SU-DHL-6 (cell line): Measurements from ENCODE around the gene WDR93.
"Not testable (repeated sequence)": the region's sequence is repeated elsewhere in the genome, so short reads cannot be mapped to it uniquely, and the experiment has no call there.

Experiments
- H2AFZ ChIP-seq: fragments of 200-600 bp; sonication (generic); 2 replicates; pipeline ENCODE4 v1.6.1; 2014; ENCODE audit warnings: low read depth, mild to moderate bottlenecking, moderate library complexity, mixed read lengths, antibody characterized with exemption, low read length; ENCODE audit not compliant: severe bottlenecking
- H3F3A ChIP-seq: fragments of 200-600 bp; shearing (Covaris generic); 2 replicates; pipeline ENCODE4 v1.6.0; 2016; ENCODE audit warnings: antibody characterized with exemption, mild to moderate bottlenecking; ENCODE audit not compliant: insufficient read depth
- H3K27ac ChIP-seq: fragments of 200-600 bp; sonication (generic); 2 replicates; pipeline ENCODE4 v1.5.1; 2016; ENCODE audit warnings: low read depth, mild to moderate bottlenecking, low read length, moderate library complexity, mixed read lengths
- H3K27me3 ChIP-seq: fragments of 200-600 bp; sonication (generic), shearing (Covaris generic); 2 replicates; pipeline ENCODE4 v1.6.0; 2014; ENCODE audit warnings: mild to moderate bottlenecking, low read length
- H3K36me3 ChIP-seq: fragments of 200-600 bp; sonication (generic); 2 replicates; pipeline ENCODE4 v1.6.1; 2014; ENCODE audit warnings: mild to moderate bottlenecking, low read length, mixed read lengths
- H3K4me2 ChIP-seq: fragments of 300-600, 200-600 bp; shearing (Covaris generic), sonication (generic); 2 replicates; pipeline ENCODE4 v1.6.0; 2014; ENCODE audit warnings: low read length, low read depth, mild to moderate bottlenecking; ENCODE audit not compliant: poor library complexity, severe bottlenecking
- H3K4me3 ChIP-seq: fragments of 200-600 bp; sonication (generic); 2 replicates; pipeline ENCODE4 v1.5.1; 2014; ENCODE audit warnings: antibody characterized with exemption, low read length, mild to moderate bottlenecking, mixed read lengths; ENCODE audit not compliant: insufficient read depth, poor library complexity, severe bottlenecking
- H3K79me2 ChIP-seq: fragments of 200-600 bp; sonication (generic); 2 replicates; pipeline ENCODE4 v1.6.1; 2014; ENCODE audit warnings: mild to moderate bottlenecking, low read length, moderate library complexity; ENCODE audit not compliant: insufficient read depth
- H3K9ac ChIP-seq: fragments of 200-600 bp; sonication (generic); 2 replicates; pipeline ENCODE4 v1.7.0; 2014; ENCODE audit warnings: mild to moderate bottlenecking, low read length
- H3K9me2 ChIP-seq: fragments of 200-600 bp; sonication (generic); replicated peaks from 2 replicates; pipeline ENCODE4 v1.6.1; 2014; ENCODE audit warnings: low read length; ENCODE audit not compliant: insufficient read depth
- H3K9me3 ChIP-seq: fragments of 200-600 bp; sonication (generic); 2 replicates; pipeline ENCODE4 v1.6.1; 2014; ENCODE audit warnings: low read length, mixed read lengths; ENCODE audit not compliant: insufficient read depth
- H4K20me1 ChIP-seq: fragments of 200-600 bp; sonication (generic); 2 replicates; pipeline ENCODE4 v1.6.1; 2014; ENCODE audit warnings: low read depth, mild to moderate bottlenecking, antibody characterized with exemption, low read length, moderate library complexity, mixed read lengths
- EZH2phosphoT487 ChIP-seq: fragments of 200-600 bp; sonication (generic), shearing (Covaris generic); conservative IDR thresholded peaks from 2 replicates; pipeline ENCODE4 v1.6.1; 2018; ENCODE audit warnings: mild to moderate bottlenecking, antibody characterized with exemption, low read length, moderate library complexity, mixed read lengths
- TF ChIP-seq, protein P1 (sequence below): fragments of 200-600 bp; sonication (generic); IDR thresholded peaks from one replicate; pipeline ENCODE4 v1.5.1; 2017; ENCODE audit warnings: antibody characterized with exemption, mild to moderate bottlenecking, low read length, moderate library complexity; ENCODE audit not compliant: insufficient read depth, poor library complexity, severe bottlenecking

Gene WDR93

DNA sequence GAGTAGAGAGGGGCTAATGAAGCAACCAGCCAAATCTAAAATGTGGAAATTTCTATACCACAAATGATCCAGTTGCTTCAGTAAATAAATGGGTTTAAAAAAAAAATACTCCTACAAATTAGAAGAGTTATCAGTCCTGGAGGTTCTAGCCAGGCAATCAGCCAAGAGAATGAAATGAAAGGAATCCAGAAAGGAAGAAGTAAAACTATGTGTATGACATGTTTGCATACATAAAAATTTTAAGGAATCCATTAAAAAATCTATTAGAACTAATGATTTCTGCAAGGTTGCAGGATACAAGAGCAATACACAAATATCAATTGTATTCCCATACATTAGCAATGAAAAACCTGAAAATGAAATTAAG, 95.1 kb downstream of the WDR93 start:
- Histone ChIP-seq H3F3A (no peaks in the 10 kb centered on the region), H3K9me3 (no peaks in the 10 kb centered on the region), H3K27me3 (no peaks in the 10 kb centered on the region), H4K20me1 (no peaks in the 10 kb centered on the region), H2AFZ (no peak overlapping the region), H3K4me2 (no peak overlapping the region), H3K9me2 (no peaks in the 10 kb centered on the region), H3K27ac (no peak overlapping the region), H3K4me3 (no peak overlapping the region), H3K36me3 (no peaks in the 10 kb centered on the region), H3K79me2 (no peaks in the 10 kb centered on the region), H3K9ac (no peak overlapping the region)
- TF ChIP-seq, protein P1, sequence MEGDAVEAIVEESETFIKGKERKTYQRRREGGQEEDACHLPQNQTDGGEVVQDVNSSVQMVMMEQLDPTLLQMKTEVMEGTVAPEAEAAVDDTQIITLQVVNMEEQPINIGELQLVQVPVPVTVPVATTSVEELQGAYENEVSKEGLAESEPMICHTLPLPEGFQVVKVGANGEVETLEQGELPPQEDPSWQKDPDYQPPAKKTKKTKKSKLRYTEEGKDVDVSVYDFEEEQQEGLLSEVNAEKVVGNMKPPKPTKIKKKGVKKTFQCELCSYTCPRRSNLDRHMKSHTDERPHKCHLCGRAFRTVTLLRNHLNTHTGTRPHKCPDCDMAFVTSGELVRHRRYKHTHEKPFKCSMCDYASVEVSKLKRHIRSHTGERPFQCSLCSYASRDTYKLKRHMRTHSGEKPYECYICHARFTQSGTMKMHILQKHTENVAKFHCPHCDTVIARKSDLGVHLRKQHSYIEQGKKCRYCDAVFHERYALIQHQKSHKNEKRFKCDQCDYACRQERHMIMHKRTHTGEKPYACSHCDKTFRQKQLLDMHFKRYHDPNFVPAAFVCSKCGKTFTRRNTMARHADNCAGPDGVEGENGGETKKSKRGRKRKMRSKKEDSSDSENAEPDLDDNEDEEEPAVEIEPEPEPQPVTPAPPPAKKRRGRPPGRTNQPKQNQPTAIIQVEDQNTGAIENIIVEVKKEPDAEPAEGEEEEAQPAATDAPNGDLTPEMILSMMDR: no peak
- TF ChIP-seq EZH2phosphoT487: no peak

DNA sequence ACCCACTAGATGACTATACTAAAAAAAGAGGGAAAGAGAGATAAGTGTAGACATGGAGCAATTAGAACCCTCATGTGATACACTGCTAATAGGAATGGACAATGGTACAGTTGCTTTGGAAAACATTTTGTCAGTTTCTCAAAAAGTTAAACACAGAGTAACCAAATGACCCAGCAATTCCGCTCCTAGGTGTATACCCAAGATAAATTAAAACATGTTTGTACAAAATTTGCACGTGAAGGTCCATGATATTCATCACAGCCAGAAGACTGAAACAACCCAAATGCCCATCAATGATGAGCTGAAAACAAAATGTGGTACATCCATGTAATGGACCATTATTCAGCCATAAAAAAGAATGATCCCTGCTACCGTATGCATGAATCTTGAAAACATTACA, 97.3 kb downstream of the WDR93 start:
- no peak overlapping the region for H3K4me3 ChIP-seq
- H2AFZ ChIP-seq: no peak overlapping the region
- no peaks in the 10 kb centered on the region for H4K20me1 ChIP-seq
- no peak overlapping the region for H3K27ac ChIP-seq
- H3K4me2 ChIP-seq: no peak overlapping the region
- H3K9me3 ChIP-seq: no peaks in the 10 kb centered on the region
- H3K9ac ChIP-seq: no peak overlapping the region
- no peaks in the 10 kb centered on the region for H3K79me2 ChIP-seq
- no peak for TF ChIP-seq EZH2phosphoT487
- TF ChIP-seq, protein P1: no peak
- no peaks in the 10 kb centered on the region for H3F3A ChIP-seq
- no peaks in the 10 kb centered on the region for H3K9me2 ChIP-seq
- no peaks in the 10 kb centered on the region for H3K36me3 ChIP-seq
- H3K27me3 ChIP-seq: no peaks in the 10 kb centered on the region

DNA sequence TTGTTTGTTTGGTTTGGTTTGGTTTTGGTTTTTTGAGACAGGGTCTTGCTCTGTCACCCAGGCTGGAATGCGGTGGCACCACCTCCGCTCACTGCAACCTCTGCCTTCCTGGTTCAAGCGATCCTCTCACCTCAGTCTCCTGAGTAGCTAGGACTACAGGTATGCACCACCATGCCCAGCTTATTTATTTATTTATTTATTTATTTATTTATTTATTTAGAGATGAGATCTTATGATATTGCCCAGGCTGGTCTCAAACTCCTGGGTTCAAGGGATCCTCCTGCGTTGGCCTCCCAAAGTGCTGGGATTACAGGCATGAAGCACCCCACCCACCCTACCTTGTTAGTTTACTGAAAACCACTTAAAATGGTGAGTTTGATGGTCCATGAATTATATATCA, 98.0 kb downstream of the WDR93 start:
- not testable (repeated sequence) for H3F3A ChIP-seq, H3K36me3 ChIP-seq, H3K9me3 ChIP-seq, H2AFZ ChIP-seq, H3K27ac ChIP-seq, H3K4me2 ChIP-seq, H3K79me2 ChIP-seq, H3K27me3 ChIP-seq, H3K9ac ChIP-seq, H3K4me3 ChIP-seq, H3K9me2 ChIP-seq, H4K20me1 ChIP-seq

DNA sequence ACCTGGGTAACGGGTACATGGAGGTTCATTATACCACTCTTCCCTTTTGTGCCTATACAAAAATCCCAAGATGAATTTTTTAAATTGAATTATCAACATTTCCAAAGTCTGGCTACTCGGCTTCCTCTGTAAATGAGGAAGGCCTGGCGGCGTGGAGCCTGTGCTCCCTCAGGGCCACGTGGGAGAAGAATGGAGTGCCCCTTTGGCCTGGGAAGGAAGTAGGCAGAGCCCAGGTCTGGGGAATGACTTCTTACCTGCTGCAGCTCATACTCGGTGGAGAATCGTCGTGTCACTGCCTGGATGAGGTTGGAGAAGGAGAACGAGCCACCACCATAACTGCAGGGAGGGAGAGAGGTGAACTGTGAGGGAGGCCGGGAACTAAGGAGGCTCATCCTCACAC, 99.6 kb downstream of the WDR93 start:
- H3F3A ChIP-seq: no peaks in the 10 kb centered on the region
- no peak for TF ChIP-seq EZH2phosphoT487
- TF ChIP-seq, protein P1: no peak
- H3K79me2 ChIP-seq: no peaks in the 10 kb centered on the region
- no peaks in the 10 kb centered on the region for H3K9me3 ChIP-seq
- no peak overlapping the region for H3K27ac ChIP-seq
- no peaks in the 10 kb centered on the region for H3K36me3 ChIP-seq
- no peak overlapping the region for H3K4me3 ChIP-seq
- no peaks in the 10 kb centered on the region for H3K27me3 ChIP-seq
- H3K9ac ChIP-seq: no peak overlapping the region
- H4K20me1 ChIP-seq: no peaks in the 10 kb centered on the region
- H3K9me2 ChIP-seq: no peaks in the 10 kb centered on the region
- no peak overlapping the region for H3K4me2 ChIP-seq
- H2AFZ ChIP-seq: no peak overlapping the region
